ENCODE results near the gene CADM2. TPM values are rescaled to one million over a fixed set of nuclear protein-coding genes. Genes with fewer than 3 reads are reported as not detected.

The CADM2 gene
- total RNA-seq, 1 experiment from 2014 or later: 0.64 TPM

DNA sequence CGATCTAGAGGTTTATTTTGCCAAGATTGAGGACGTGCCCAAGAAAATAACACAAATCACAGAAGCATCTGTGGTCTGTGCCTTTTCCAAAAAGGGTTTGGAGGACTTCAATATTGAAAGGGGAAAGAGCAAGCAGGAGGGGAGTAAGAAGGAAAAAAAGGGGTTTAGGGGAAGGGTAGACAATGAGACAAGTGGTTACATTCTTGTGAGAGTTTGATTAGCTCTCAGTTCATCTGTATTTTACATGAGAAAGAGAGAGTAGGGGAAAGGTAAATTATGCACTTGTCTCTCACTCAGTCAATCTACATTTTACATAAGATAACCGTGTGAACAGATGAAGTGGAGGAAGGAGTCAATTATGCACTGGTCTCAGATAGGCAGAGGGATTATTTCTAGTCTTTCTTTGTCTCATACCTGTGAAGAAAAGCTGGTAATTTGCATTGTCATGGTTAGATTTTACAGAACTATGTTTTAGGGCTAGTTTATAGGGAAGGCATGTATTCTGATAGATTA, 931.3 kb downstream of the CADM2 start:
- no peak overlapping the region for H3K27ac ChIP-seq (ENCODE audit: low read length)
- H3K4me1 ChIP-seq (ENCODE audit: control insufficient read depth, insufficient read depth, low read length): no peaks in the 10 kb centered on the region
- TF ChIP-seq REST (IDR thresholded peaks at IDR 0.05; ENCODE audit: insufficient read depth in 1 of 2, low read depth in 2 of 2, low read length in 1 of 2) (no peak), CTCF (IDR thresholded peaks at IDR 0.05) (no peak), TCF7L2 (IDR thresholded peaks at IDR 0.05; ENCODE audit: low read depth, low read length) (no peak), POLR2AphosphoS5 (IDR thresholded peaks at IDR 0.05; ENCODE audit: low read depth, low read length) (no peak), SIN3A (IDR thresholded peaks at IDR 0.05; ENCODE audit: borderline replicate concordance, insufficient read depth, low read depth, low read length) (no peak)
- ChIA-PET CTCF (no interaction called here), POLR2A (no interaction called here)
- H3K9me3 ChIP-seq (ENCODE audit: control insufficient read depth, insufficient read depth, low read depth, low read length): no peaks in the 10 kb centered on the region
- no peaks in the 10 kb centered on the region for H3K27me3 ChIP-seq (ENCODE audit: control insufficient read depth, insufficient read depth, low read length)
- no peaks in the 10 kb centered on the region for H3K36me3 ChIP-seq (ENCODE audit: control insufficient read depth, insufficient read depth, low read length)
- in situ Hi-C loops (cut with HindIII; ENCODE audit: low pct_unique_long_range_greater_than_20kb, low sequenced_read_pairs): no loop called here
- H3K4me3 ChIP-seq (ENCODE audit: low read depth in 2 of 2, low read length in 2 of 2): no peak overlapping the region
- no peak for DNase-seq (ENCODE audit: low read depth, low spot score)
- no peak for ATAC-seq
- intact Hi-C loops (cut with micrococcal nuclease; ENCODE audit: unreplicated experiment): no loop called here
- no TSS peak for BruUV-seq (replicated peaks)

DNA sequence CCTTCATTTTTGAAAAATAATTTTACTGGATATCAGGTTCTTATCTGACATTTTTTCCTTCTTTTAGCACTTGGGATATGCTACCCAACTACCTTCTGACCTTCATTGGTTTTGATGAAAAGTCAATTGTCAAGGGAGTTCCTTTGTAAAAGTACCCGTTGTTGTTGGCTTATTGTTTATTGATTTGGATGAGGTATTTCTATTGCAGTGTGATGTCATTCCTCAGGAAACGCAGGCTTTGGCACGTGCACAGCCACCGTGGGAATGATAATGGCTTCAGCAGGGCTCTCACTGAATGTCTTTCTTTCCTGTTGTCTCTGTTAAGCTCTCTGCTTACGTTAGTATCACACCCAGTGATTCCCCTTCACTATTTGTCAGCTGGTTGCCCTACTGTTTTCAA, 944.6 kb downstream of the CADM2 start:
- H3K4me3 ChIP-seq (ENCODE audit: low read depth in 2 of 2, low read length in 2 of 2): no peak overlapping the region
- no TSS peak for BruUV-seq (replicated peaks)
- no peaks in the 10 kb centered on the region for H3K36me3 ChIP-seq (ENCODE audit: control insufficient read depth, insufficient read depth, low read length)
- no peaks in the 10 kb centered on the region for H3K4me1 ChIP-seq (ENCODE audit: control insufficient read depth, insufficient read depth, low read length)
- in situ Hi-C loops (cut with HindIII; ENCODE audit: low pct_unique_long_range_greater_than_20kb, low sequenced_read_pairs) (no loop called here), intact Hi-C loops (cut with micrococcal nuclease; ENCODE audit: unreplicated experiment) (no loop called here)
- ATAC-seq (no peak), DNase-seq (ENCODE audit: low read depth, low spot score) (no peak)
- H3K9me3 ChIP-seq (ENCODE audit: control insufficient read depth, insufficient read depth, low read depth, low read length): no peaks in the 10 kb centered on the region
- no peak overlapping the region for H3K27ac ChIP-seq (ENCODE audit: low read length)
- ChIA-PET CTCF (no interaction called here), POLR2A (no interaction called here)
- H3K27me3 ChIP-seq (ENCODE audit: control insufficient read depth, insufficient read depth, low read length): no peaks in the 10 kb centered on the region
- TF ChIP-seq TCF7L2 (IDR thresholded peaks at IDR 0.05; ENCODE audit: low read depth, low read length) (no peak), POLR2AphosphoS5 (IDR thresholded peaks at IDR 0.05; ENCODE audit: low read depth, low read length) (no peak), SIN3A (IDR thresholded peaks at IDR 0.05; ENCODE audit: borderline replicate concordance, insufficient read depth, low read depth, low read length) (no peak), CTCF (IDR thresholded peaks at IDR 0.05) (no peak), REST (IDR thresholded peaks at IDR 0.05; ENCODE audit: insufficient read depth in 1 of 2, low read depth in 2 of 2, low read length in 1 of 2) (no peak)
